ENCODE results near the gene PLA2G1B.

GRCh38 chr12:120278137-120279069 lies 49.2 kb downstream of the PLA2G1B start:
- no peak for TF ChIP-seq POLR2A (IDR thresholded peaks at IDR 0.05)
- TF ChIP-seq CTCF (IDR thresholded peaks at IDR 0.05), result no peak

Measured in lower leg skin (tissue), 3 donors.